ENCODE data around the gene BCL11B. TPM values are rescaled to one million over a fixed set of nuclear protein-coding genes. Genes with fewer than 3 reads are reported as not detected.

The BCL11B gene
- total and polyA plus RNA-seq, 4 donors, result 0.04 to 0.42 (median 0.16) TPM

GRCh38 chr14:99157246-99157645, 114.8 kb downstream of the BCL11B start:
- no peak overlapping the region for H3K9ac ChIP-seq (ENCODE audit: low read depth in 1 of 2, low read length in 2 of 2)
- peaks cover 0 to 9% (median 3%) of the 10 kb centered on the region in 4 donors for H3K4me1 ChIP-seq (ENCODE audit: control insufficient read depth in 4 of 4, insufficient read depth in 4 of 4, low read length in 3 of 4)
- no peak overlapping the region for H3K27ac ChIP-seq (ENCODE audit: low read depth in 1 of 2, low read length in 2 of 2)
- no peak overlapping the region for H3K4me3 ChIP-seq (ENCODE audit: low read depth in 1 of 3, low read length in 3 of 3)
- DNase-seq (ENCODE audit: low spot score), result no peak
- no peak for TF ChIP-seq JUND (IDR thresholded peaks at IDR 0.05)
- no peak for TF ChIP-seq ATF3 (IDR thresholded peaks at IDR 0.05)
- TF ChIP-seq TAF1 (conservative IDR thresholded peaks at IDR 0.05), result no peak
- TF ChIP-seq GABPA (IDR thresholded peaks at IDR 0.05 in 1 of 2, conservative IDR thresholded peaks at IDR 0.05 in 1 of 2), result no peak
- TF ChIP-seq RAD21 (IDR thresholded peaks at IDR 0.05), result no peak
- TF ChIP-seq REST (IDR thresholded peaks at IDR 0.05), result no peak
- no peak for TF ChIP-seq HNF4G (IDR thresholded peaks at IDR 0.05)
- no peak for TF ChIP-seq CTCF (IDR thresholded peaks at IDR 0.05; ENCODE audit: low read depth, low read length, missing input control)
- no peak for TF ChIP-seq FOXA2 (IDR thresholded peaks at IDR 0.05)
- TF ChIP-seq HNF4A (conservative IDR thresholded peaks at IDR 0.05), result no peak
- TF ChIP-seq NR2F2 (IDR thresholded peaks at IDR 0.05), result no peak
- TF ChIP-seq RXRA (IDR thresholded peaks at IDR 0.05), result no peak
- TF ChIP-seq MAX (IDR thresholded peaks at IDR 0.05), result no peak
- no peak for TF ChIP-seq FOXA1 (IDR thresholded peaks at IDR 0.05)
- TF ChIP-seq, protein P1, sequence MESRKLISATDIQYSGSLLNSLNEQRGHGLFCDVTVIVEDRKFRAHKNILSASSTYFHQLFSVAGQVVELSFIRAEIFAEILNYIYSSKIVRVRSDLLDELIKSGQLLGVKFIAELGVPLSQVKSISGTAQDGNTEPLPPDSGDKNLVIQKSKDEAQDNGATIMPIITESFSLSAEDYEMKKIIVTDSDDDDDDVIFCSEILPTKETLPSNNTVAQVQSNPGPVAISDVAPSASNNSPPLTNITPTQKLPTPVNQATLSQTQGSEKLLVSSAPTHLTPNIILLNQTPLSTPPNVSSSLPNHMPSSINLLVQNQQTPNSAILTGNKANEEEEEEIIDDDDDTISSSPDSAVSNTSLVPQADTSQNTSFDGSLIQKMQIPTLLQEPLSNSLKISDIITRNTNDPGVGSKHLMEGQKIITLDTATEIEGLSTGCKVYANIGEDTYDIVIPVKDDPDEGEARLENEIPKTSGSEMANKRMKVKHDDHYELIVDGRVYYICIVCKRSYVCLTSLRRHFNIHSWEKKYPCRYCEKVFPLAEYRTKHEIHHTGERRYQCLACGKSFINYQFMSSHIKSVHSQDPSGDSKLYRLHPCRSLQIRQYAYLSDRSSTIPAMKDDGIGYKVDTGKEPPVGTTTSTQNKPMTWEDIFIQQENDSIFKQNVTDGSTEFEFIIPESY (IDR thresholded peaks at IDR 0.05), result no peak
- TF ChIP-seq SP1 (IDR thresholded peaks at IDR 0.05), result no peak
- H3K27me3 ChIP-seq (ENCODE audit: control insufficient read depth in 4 of 4, insufficient read depth in 4 of 4, low read length in 3 of 4), result no peaks in the 10 kb centered on the region
- no peaks in the 10 kb centered on the region for H3K36me3 ChIP-seq (ENCODE audit: control insufficient read depth in 4 of 4, insufficient read depth in 3 of 4, low read depth in 1 of 4, low read length in 3 of 4)
- 89% methylated on average over 8 of the region's 8 CpGs for WGBS
- H3K9me3 ChIP-seq (ENCODE audit: control insufficient read depth in 4 of 4, low read length in 3 of 4), result no peaks in the 10 kb centered on the region

GRCh38 chr14:99156814-99157213, 115.2 kb downstream of the BCL11B start:
- DNase-seq (ENCODE audit: low spot score), result no peak
- no peak overlapping the region for H3K27ac ChIP-seq (ENCODE audit: low read depth in 1 of 2, low read length in 2 of 2)
- no peaks in the 10 kb centered on the region for H3K36me3 ChIP-seq (ENCODE audit: control insufficient read depth in 4 of 4, insufficient read depth in 3 of 4, low read depth in 1 of 4, low read length in 3 of 4)
- no peaks in the 10 kb centered on the region for H3K27me3 ChIP-seq (ENCODE audit: control insufficient read depth in 4 of 4, insufficient read depth in 4 of 4, low read length in 3 of 4)
- no peaks in the 10 kb centered on the region for H3K9me3 ChIP-seq (ENCODE audit: control insufficient read depth in 4 of 4, low read length in 3 of 4)
- H3K4me1 ChIP-seq (ENCODE audit: control insufficient read depth in 4 of 4, insufficient read depth in 4 of 4, low read length in 3 of 4), result peaks cover 0 to 9% (median 3%) of the 10 kb centered on the region in 4 donors
- no peak overlapping the region for H3K4me3 ChIP-seq (ENCODE audit: low read depth in 1 of 3, low read length in 3 of 3)
- 86% methylated on average over 6 of the region's 6 CpGs for WGBS
- H3K9ac ChIP-seq (ENCODE audit: low read depth in 1 of 2, low read length in 2 of 2), result no peak overlapping the region
- TF ChIP-seq HNF4G (IDR thresholded peaks at IDR 0.05) (no peak), HNF4A (conservative IDR thresholded peaks at IDR 0.05) (no peak), FOXA2 (IDR thresholded peaks at IDR 0.05) (no peak), TAF1 (conservative IDR thresholded peaks at IDR 0.05) (no peak), CTCF (IDR thresholded peaks at IDR 0.05; ENCODE audit: low read depth, low read length, missing input control) (no peak), RAD21 (IDR thresholded peaks at IDR 0.05) (no peak), FOXA1 (IDR thresholded peaks at IDR 0.05) (no peak), RXRA (IDR thresholded peaks at IDR 0.05) (no peak), MAX (IDR thresholded peaks at IDR 0.05) (no peak), ATF3 (IDR thresholded peaks at IDR 0.05) (no peak), EGR1 (IDR thresholded peaks at IDR 0.05; ENCODE audit: low read depth in 2 of 2) (no peak)
- TF ChIP-seq, protein P1 (IDR thresholded peaks at IDR 0.05), result no peak

Measured in liver (tissue), 9 donors.